LoVo (cell line): ENCODE results near the gene PTPN22.

Experiments
- DNase-seq: peaks from one replicate; pipeline ENCODE4 v3.0.0-alpha.2; 2016; ENCODE audit warnings: low spot score

The PTPN22 gene

GRCh38 chr1:113802367-113803007 lies 69.0 kb downstream of the PTPN22 start:
- no peak for DNase-seq

DNA sequence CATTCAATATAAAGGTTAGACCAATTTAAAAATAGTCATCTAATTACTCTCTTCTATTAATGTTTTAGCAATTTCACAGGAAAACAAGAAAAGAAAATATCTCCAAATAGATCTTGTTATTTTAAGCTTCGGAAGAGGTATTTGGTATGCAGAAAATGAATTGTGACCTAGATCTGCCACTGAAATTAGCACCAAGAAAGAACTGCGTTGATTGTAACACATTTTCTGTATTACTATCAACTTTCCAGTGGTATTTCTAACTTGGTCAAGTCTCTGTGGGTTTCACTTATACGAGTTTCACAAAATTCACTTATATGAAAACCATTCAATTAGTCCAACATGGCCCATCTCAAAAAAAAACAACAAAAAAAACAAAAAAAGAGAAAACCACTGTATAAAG lies 71.0 kb downstream of the PTPN22 start:
- DNase-seq = no peak

- DNase-seq = no peak
These were observed 74.0 kb downstream of the PTPN22 start for GRCh38 chr1:113797472-113797871.

GRCh38 chr1:113793878-113794834 lies 77.4 kb downstream of the PTPN22 start:
- no peak for DNase-seq

- DNase-seq = no peak
These were observed 78.5 kb downstream of the PTPN22 start for GRCh38 chr1:113792986-113793385.

- no peak for DNase-seq
These were observed 79.0 kb downstream of the PTPN22 start for GRCh38 chr1:113792471-113792870.

GRCh38 chr1:113788802-113789201 lies 82.7 kb downstream of the PTPN22 start:
- no peak for DNase-seq

GRCh38 chr1:113787663-113788062 lies 83.8 kb downstream of the PTPN22 start:
- DNase-seq = no peak

DNA sequence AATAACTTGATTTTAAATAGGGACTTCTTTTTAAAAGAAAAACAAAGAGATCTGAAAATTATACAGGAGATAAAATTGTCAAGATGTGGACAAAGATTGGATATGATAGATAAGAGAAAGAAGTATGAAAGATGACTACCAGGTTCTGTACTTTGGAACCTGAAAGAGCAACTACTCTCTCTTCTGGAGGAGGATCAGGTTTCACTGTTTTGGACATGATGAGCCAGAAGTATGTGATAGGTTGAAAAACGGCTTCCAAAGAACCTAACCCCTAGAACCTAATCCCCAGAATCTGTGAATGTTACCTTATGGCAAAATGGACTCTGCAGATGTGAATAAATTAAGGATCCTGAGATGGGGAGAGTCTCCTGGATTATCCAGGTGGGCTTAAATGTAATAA lies 85.4 kb downstream of the PTPN22 start:
- DNase-seq = peak; percentile 20

GRCh38 chr1:113784104-113784779 lies 87.3 kb downstream of the PTPN22 start:
- no peak for DNase-seq

DNA sequence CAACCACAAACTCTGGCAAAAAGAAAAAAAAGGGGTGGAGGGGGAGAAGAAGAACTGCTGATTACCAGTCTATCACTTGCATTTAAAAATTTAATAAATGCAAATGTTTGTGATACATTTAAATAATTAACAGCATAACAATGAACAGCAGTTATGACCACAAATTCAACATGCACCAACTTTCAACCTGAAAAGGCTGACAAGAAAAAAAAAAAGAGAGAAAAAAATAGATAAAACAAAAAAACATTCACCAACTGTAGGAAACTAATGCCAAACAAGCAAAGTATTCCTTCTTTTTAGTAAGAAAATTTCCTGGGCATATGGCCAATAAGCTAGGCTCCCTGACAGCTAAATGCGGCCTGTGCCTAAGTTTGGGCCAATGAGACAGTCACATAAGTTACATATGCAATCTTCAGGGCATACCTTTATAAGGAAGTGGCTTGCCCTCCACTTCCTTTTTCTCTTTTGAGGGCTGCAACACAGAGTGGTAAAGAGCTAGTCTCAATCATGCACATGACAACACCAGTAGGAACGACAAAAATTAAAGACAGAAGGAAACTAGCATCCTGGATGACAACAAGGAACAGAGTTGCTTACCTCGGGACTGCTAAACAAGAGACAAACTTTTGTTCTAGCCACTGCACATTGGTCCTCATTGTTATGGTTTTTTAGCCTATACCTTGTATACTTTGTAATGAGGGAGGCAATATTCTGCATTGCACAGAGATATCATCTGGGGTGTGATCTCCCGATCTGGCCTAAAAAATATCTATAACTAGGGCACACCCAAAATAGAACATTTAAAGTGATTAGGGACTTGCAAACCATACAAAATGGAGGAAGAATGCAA lies 88.0 kb downstream of the PTPN22 start:
- no peak for DNase-seq

DNA sequence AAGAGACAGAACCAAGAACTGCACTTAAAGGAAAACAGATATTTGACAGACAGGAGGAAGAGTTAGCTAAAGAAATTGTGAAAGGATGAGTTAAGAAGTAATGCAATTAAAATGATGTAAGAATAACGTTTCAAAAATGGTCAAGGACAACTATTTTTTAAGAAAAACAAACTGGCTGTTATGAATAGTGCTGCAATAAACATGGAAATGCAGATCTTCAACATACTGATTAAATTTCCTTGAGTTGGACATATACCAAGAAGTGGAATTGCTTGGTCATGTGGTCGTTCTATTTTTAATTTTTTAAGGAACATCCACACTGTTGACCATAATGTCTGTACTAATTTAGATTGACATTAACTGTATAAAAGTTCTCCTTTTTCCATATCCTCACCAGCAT lies 89.1 kb downstream of the PTPN22 start:
- no peak for DNase-seq

GRCh38 chr1:113780374-113781146 lies 91.0 kb downstream of the PTPN22 start:
- DNase-seq = no peak

- DNase-seq = no peak
These were observed 92.0 kb downstream of the PTPN22 start for GRCh38 chr1:113779542-113779941.

DNA sequence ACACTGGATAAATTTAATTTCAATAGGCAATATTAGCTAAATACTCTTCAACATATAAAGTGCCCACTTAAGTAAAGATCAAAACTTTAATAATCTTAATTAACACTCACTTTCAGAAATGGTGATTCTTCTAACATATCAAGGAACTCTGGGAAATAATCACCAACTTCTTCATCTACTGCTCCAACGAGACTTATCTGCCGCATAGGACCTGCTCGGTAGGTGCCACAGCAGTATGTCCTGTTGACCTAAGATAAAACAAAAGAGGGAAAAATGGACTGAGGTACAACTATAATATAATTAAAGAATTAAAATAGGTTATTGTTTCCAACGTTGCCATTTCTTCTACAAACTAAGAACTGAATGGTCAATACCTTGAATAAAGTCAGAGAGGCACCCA lies 94.0 kb downstream of the PTPN22 start:
- DNase-seq = no peak

- no peak for DNase-seq
These were observed 101.5 kb downstream of the PTPN22 start for GRCh38 chr1:113770031-113770430.

GRCh38 chr1:113769601-113769970 lies 101.9 kb downstream of the PTPN22 start:
- DNase-seq = no peak

GRCh38 chr1:113768916-113769600 lies 102.5 kb downstream of the PTPN22 start:
- no peak for DNase-seq

GRCh38 chr1:113765306-113766230 lies 105.9 kb downstream of the PTPN22 start:
- DNase-seq = no peak
